K562 (cell line): ENCODE data around the gene FNBP1. TPM values are rescaled to one million over a fixed set of nuclear protein-coding genes. Genes with fewer than 3 reads are reported as not detected.

ENCODE experiments used
- C11orf30 ChIP-seq: fragments of 450-650 bp; IDR thresholded peaks from 2 replicates; pipeline ENCODE4 v1.6.1; 2016; ENCODE audit warnings: low read depth, mild to moderate bottlenecking
- CCNT2 ChIP-seq: IDR thresholded peaks from 2 replicates; pipeline ENCODE4 v1.6.1; 2011; ENCODE audit warnings: borderline replicate concordance, low read depth, mild to moderate bottlenecking, moderate library complexity, mixed read lengths, low read length; ENCODE audit not compliant: insufficient read length; ENCODE audit errors: extremely low read depth
- FOXK2 ChIP-seq, 2 experiments: fragments of 450-650 bp; IDR thresholded peaks in 1 of 2; conservative IDR thresholded peaks in 1 of 2; 2 replicates each; pipeline ENCODE4 v1.6.1; 2016; ENCODE audit warnings: low read depth in 2 of 2, mild to moderate bottlenecking in 1 of 2
- FOXM1 ChIP-seq, 2 experiments: fragments of 450-650 bp in 1 of 2; sonication (generic) in 1 of 2; formaldehyde crosslinking in 1 of 2; IDR thresholded peaks; 2 replicates each; pipeline versions ENCODE4 v1.6.1 to v1.9.0; 2017 to 2022; ENCODE audit warnings: low read depth in 2 of 2, mild to moderate bottlenecking in 2 of 2, missing genetic modification reagents in 1 of 2, moderate library complexity in 1 of 2
- IFI16 ChIP-seq: fragments of 250-450 bp; sonication (Bioruptor Pico); IDR thresholded peaks from 2 replicates; pipeline ENCODE4 v2.1.2; 2022; ENCODE audit warnings: mild to moderate bottlenecking, inconsistent platforms
- MTA2 ChIP-seq: fragments of 450-650 bp; IDR thresholded peaks from 2 replicates; pipeline ENCODE4 v1.6.1; 2016; ENCODE audit warnings: low read depth
- NFE2 ChIP-seq: IDR thresholded peaks from 2 replicates; pipeline ENCODE4 v1.6.1; 2014; ENCODE audit warnings: antibody characterized with exemption, low read depth
- POLR2G ChIP-seq: fragments of 200-400 bp; formaldehyde crosslinking; IDR thresholded peaks from 2 replicates; pipeline ENCODE4 v1.6.1; 2017; ENCODE audit warnings: low read depth, mild to moderate bottlenecking, antibody characterized with exemption, low read length, moderate library complexity
- PRMT5 ChIP-seq: sonication (generic); formaldehyde crosslinking; IDR thresholded peaks from 2 replicates; pipeline ENCODE4 v1.5.0; 2020; ENCODE audit warnings: missing genetic modification reagents
- TEAD2 ChIP-seq: fragments of 450-650 bp; IDR thresholded peaks from 2 replicates; pipeline ENCODE4 v1.6.1; 2016; ENCODE audit warnings: missing genetic modification characterization, control low read depth, missing compliant biosample characterization
- TFAM ChIP-seq: fragments of 250-450 bp; sonication (Bioruptor Pico); conservative IDR thresholded peaks from 2 replicates; pipeline ENCODE4 v1.5.0; 2021; ENCODE audit warnings: mild to moderate bottlenecking, moderate library complexity
- ZNF165 ChIP-seq: fragments of 250-450 bp; sonication (Bioruptor Pico); IDR thresholded peaks from 2 replicates; pipeline ENCODE4 v1.4.0; 2020; ENCODE audit warnings: borderline replicate concordance
- ZNF239 ChIP-seq: fragments of 250-450 bp; sonication (Bioruptor Pico); IDR thresholded peaks from 2 replicates; pipeline ENCODE4 v1.4.0; 2020; ENCODE audit warnings: mild to moderate bottlenecking
- ZNF316 ChIP-seq: fragments of 450-650 bp; IDR thresholded peaks from 2 replicates; pipeline ENCODE4 v1.6.1; 2016
- polyA plus RNA-seq, 8 experiments: library from polyadenylated mRNA; depleted of rRNA in 4 of 8; stranded (reverse) in 5 of 8; unstranded in 3 of 8; fragments of >200 nt; fragmentation: Nextera tagmentation in 2 of 8; fragmentation: Illumina TruSeq in 1 of 8; extraction: Ambion mirVana in 2 of 8; extraction: Trizol in 1 of 8; gene quantifications; 2 replicates each; pipeline versions ENCODE4 v1.2.1 to v1.2.3, GENCODE V29; 2011 to 2014; ENCODE audit warnings: inconsistent platforms in 1 of 8, missing spikeins in 1 of 8
- total RNA-seq, 7 experiments: library from RNA; depleted of rRNA in 6 of 7; stranded (reverse); fragments of >200 nt in 6 of 7; fragmentation: Illumina TruSeq in 2 of 7; extraction: Trizol in 2 of 7; gene quantifications; 2 replicates each; pipeline versions ENCODE4 v1.2.1 to v1.2.3, GENCODE V29; 2011 to 2021; ENCODE audit warnings: low replicate concordance in 1 of 7
- TF ChIP-seq, protein P1 (sequence below), 2 experiments: fragments of 200-800 bp in 1 of 2; sonication (Bioruptor generic) in 1 of 2; sonication (generic) in 1 of 2; formaldehyde crosslinking in 1 of 2; IDR thresholded peaks in 1 of 2; conservative IDR thresholded peaks in 1 of 2; 2 replicates each; pipeline versions ENCODE4 v1.5.0 to v1.6.1; 2016 to 2020; ENCODE audit warnings: missing compliant biosample characterization in 1 of 2, missing genetic modification characterization in 1 of 2, missing genetic modification reagents in 1 of 2
- TF ChIP-seq, protein P2 (sequence below), 2 experiments: fragments of 450-650 bp; conservative IDR thresholded peaks; 2 replicates each; pipeline ENCODE4 v1.6.1; 2017; ENCODE audit warnings: mild to moderate bottlenecking in 2 of 2, moderate library complexity in 2 of 2
- TF ChIP-seq, protein P3 (sequence below): fragments of 200-800 bp; sonication (Bioruptor generic); IDR thresholded peaks from 2 replicates; pipeline ENCODE4 v1.6.1; 2017; ENCODE audit warnings: missing genetic modification characterization, missing compliant biosample characterization
- TF ChIP-seq, protein P4 (sequence below): sonication (generic); formaldehyde crosslinking; IDR thresholded peaks from 2 replicates; pipeline ENCODE4 v1.8.1; 2023; ENCODE audit warnings: mild to moderate bottlenecking, missing genetic modification reagents
- TF ChIP-seq, protein P5 (sequence below): fragments of 250-450 bp; sonication (Bioruptor Pico); IDR thresholded peaks from 2 replicates; pipeline ENCODE4 v1.8.0; 2021; ENCODE audit warnings: moderate library complexity, mild to moderate bottlenecking, inconsistent platforms

Gene FNBP1
- total and polyA plus RNA-seq, 9 of the 15 experiments (the other 6 are each of a cell fraction or from before 2014, with no cell fraction given) = 1.8 to 14.9 (median 7.6) TPM

DNA sequence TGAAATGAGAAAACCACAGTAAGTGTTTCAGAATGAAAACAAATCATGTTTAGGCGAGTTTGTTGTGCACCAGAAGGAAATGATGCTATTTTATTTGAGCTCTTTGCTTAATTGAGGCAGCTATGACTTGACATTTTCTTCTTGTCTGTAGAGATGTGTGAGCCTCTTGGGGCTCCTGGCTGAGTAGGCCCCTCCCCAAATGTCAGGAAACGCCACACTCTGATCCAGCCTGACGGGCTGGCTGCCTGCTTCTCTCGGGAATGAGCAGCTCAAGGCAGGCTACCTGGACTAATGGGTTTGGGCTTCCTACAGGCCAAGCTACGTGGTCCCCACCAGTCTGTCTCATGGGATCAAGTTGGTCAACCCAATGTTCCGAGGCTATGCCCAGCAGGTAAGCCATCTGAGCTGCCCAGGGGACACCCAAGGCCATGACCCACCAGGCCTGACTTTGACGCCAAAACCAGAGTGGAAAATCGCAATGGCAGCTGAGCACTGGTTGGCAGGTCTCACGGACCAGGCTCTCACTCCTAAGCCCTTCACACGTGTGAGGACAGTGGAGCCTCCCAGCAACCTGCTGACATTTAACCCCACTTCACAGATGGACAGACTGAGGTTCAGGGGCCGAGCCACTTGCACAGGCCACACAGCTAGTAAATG lies 177.9 kb downstream of the FNBP1 start (continued):
- TF ChIP-seq NFE2 = peak; percentile 84
- peak; percentile 82 for TF ChIP-seq ZNF316
- TF ChIP-seq, protein P1, sequence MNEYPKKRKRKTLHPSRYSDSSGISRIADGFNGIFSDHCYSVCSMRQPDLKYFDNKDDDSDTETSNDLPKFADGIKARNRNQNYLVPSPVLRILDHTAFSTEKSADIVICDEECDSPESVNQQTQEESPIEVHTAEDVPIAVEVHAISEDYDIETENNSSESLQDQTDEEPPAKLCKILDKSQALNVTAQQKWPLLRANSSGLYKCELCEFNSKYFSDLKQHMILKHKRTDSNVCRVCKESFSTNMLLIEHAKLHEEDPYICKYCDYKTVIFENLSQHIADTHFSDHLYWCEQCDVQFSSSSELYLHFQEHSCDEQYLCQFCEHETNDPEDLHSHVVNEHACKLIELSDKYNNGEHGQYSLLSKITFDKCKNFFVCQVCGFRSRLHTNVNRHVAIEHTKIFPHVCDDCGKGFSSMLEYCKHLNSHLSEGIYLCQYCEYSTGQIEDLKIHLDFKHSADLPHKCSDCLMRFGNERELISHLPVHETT (CRISPR knock-in tag; conservative IDR thresholded peaks at IDR 0.05 in 1 of 2, IDR thresholded peaks at IDR 0.05 in 1 of 2) = 0 out of 4 replicates have a peak, but pooled peaks of 1 of the 2 experiments have one; percentile 11
- TF ChIP-seq, protein P2, sequence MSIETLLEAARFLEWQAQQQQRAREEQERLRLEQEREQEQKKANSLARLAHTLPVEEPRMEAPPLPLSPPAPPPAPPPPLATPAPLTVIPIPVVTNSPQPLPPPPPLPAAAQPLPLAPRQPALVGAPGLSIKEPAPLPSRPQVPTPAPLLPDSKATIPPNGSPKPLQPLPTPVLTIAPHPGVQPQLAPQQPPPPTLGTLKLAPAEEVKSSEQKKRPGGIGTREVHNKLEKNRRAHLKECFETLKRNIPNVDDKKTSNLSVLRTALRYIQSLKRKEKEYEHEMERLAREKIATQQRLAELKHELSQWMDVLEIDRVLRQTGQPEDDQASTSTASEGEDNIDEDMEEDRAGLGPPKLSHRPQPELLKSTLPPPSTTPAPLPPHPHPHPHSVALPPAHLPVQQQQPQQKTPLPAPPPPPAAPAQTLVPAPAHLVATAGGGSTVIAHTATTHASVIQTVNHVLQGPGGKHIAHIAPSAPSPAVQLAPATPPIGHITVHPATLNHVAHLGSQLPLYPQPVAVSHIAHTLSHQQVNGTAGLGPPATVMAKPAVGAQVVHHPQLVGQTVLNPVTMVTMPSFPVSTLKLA (conservative IDR thresholded peaks at IDR 0.05) = no peak
- TF ChIP-seq, protein P3, sequence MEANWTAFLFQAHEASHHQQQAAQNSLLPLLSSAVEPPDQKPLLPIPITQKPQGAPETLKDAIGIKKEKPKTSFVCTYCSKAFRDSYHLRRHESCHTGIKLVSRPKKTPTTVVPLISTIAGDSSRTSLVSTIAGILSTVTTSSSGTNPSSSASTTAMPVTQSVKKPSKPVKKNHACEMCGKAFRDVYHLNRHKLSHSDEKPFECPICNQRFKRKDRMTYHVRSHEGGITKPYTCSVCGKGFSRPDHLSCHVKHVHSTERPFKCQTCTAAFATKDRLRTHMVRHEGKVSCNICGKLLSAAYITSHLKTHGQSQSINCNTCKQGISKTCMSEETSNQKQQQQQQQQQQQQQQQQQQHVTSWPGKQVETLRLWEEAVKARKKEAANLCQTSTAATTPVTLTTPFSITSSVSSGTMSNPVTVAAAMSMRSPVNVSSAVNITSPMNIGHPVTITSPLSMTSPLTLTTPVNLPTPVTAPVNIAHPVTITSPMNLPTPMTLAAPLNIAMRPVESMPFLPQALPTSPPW (CRISPR knock-in tag) = no peak
- no peak for TF ChIP-seq IFI16
- TF ChIP-seq ZNF239 (CRISPR knock-in tag) = no peak
- TF ChIP-seq PRMT5 (CRISPR knock-in tag) = no peak
- TF ChIP-seq C11orf30 = no peak
- no peak for TF ChIP-seq FOXK2 (conservative IDR thresholded peaks at IDR 0.05 in 1 of 2, IDR thresholded peaks at IDR 0.05 in 1 of 2; ENCODE audit: low read depth in 2 of 2)
- 0 out of 2 replicates have a peak, but pooled peaks have one; percentile 36 for TF ChIP-seq ZNF165
- no peak for TF ChIP-seq FOXM1 (IDR thresholded peaks at IDR 0.05; ENCODE audit: low read depth)
- TF ChIP-seq FOXM1 (CRISPR knock-in tag; IDR thresholded peaks at IDR 0.05; ENCODE audit: low read depth) = no peak
- no peak for TF ChIP-seq CCNT2
- TF ChIP-seq POLR2G = peak; percentile 26; the same call in 1 of the 2 replicates
- TF ChIP-seq, protein P4, sequence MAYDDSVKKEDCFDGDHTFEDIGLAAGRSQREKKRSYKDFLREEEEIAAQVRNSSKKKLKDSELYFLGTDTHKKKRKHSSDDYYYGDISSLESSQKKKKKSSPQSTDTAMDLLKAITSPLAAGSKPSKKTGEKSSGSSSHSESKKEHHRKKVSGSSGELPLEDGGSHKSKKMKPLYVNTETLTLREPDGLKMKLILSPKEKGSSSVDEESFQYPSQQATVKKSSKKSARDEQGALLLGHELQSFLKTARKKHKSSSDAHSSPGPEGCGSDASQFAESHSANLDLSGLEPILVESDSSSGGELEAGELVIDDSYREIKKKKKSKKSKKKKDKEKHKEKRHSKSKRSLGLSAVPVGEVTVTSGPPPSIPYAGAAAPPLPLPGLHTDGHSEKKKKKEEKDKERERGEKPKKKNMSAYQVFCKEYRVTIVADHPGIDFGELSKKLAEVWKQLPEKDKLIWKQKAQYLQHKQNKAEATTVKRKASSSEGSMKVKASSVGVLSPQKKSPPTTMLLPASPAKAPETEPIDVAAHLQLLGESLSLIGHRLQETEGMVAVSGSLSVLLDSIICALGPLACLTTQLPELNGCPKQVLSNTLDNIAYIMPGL (CRISPR knock-in tag) = no peak; the same call in 1 of the 2 replicates
- TF ChIP-seq, protein P5, sequence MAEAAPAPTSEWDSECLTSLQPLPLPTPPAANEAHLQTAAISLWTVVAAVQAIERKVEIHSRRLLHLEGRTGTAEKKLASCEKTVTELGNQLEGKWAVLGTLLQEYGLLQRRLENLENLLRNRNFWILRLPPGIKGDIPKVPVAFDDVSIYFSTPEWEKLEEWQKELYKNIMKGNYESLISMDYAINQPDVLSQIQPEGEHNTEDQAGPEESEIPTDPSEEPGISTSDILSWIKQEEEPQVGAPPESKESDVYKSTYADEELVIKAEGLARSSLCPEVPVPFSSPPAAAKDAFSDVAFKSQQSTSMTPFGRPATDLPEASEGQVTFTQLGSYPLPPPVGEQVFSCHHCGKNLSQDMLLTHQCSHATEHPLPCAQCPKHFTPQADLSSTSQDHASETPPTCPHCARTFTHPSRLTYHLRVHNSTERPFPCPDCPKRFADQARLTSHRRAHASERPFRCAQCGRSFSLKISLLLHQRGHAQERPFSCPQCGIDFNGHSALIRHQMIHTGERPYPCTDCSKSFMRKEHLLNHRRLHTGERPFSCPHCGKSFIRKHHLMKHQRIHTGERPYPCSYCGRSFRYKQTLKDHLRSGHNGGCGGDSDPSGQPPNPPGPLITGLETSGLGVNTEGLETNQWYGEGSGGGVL (CRISPR knock-in tag) = no peak
- TF ChIP-seq TEAD2 = no peak
- TF ChIP-seq MTA2 = no peak
- no peak for TF ChIP-seq TFAM (CRISPR knock-in tag)
